Activated CD4-positive, alpha-beta T cell treated with anti-CD3 and anti-CD28 coated beads, Interleukin-2, Interleukin-6, amounts not matched to agents 100 ng/mL and 50 ng/mL, durations not matched to agents 16 hours and 8 hours (primary cell): ENCODE measurements around the gene ST8SIA2.

Source experiments
- DNase-seq: peaks from one replicate; pipeline ENCODE4 v3.0.0-alpha.2; 2020

Gene ST8SIA2

DNA sequence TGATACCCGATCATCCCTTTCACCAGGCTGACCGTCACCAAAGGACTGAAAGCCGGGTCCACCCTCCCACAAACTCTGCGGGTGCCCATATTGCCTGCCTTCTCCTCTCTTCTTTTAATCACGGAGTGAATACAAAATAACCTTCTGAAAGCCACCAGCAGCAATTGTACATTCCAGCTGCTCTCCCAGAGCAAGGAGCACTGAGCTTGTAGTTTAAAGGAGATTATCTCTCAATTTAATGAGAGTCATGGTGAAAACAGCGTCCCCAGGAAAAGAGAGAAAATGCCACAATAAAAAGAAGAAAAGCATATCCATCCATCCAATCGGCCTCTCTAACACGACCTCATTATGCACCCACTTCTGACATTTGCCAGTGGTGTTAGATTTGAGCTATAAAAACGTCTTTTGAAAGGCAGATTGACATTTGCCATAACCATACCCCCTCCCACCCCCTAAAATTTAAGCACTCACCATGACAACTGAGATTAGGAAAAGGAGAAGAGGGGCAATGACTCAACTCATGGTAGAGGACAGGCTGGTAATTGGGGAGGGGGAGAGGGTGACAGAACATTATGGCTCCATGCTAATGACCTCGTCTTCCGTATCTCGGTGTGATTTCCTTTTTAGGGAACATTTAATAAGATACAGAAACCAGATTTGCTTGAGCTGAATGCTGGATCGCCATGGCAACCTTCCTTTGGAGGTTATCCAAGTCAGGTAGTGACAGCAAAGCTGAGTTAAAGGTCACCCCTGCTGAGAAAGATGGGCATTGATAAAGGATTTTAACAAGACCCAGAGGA is 106.2 kb downstream of the ST8SIA2 start:
- no peak for DNase-seq

- no peak for DNase-seq
These were observed 108.7 kb downstream of the ST8SIA2 start for GRCh38 chr15:92502336-92502735.

- no peak for DNase-seq
These were observed 109.5 kb downstream of the ST8SIA2 start for GRCh38 chr15:92502930-92503857.

- DNase-seq = no peak
These were observed 110.2 kb downstream of the ST8SIA2 start for GRCh38 chr15:92503889-92504288.

DNA sequence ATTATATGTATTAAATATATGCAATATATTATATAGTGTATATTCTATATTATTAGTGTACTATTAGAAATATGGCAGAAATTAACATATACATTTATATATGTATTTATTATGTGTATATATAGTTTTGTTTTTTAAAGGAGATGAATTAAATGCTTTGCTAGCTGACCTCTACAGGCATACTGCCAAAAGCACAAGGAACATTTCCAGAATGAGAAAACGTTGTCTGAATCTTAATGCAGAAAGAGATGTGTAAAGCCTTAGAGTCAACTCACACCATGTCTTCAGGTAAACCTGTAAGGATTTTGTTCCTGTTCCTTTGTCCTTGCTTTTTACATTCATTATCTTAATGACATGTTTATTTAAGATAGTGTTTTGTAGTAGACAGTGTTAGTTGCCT is 111.9 kb downstream of the ST8SIA2 start:
- DNase-seq = no peak

DNA sequence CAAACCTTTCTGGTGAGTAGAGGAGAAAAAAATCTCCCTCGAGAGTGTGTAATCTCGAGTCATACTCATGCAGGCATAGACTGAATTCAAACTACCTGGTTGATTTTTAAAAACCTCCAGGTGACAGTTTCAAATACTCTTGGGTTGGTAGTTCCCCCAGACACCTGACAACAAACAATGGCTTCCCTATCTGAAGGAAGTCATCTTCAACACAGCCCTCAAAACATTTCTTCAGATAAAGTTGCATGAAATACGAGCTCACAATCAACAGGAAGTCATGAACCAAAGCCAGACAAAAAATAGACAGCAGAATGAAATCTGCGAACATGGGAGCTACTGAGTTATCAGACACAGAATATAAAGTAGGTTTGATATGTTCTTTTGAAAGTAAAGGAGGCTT is 112.8 kb downstream of the ST8SIA2 start:
- DNase-seq = no peak

DNA sequence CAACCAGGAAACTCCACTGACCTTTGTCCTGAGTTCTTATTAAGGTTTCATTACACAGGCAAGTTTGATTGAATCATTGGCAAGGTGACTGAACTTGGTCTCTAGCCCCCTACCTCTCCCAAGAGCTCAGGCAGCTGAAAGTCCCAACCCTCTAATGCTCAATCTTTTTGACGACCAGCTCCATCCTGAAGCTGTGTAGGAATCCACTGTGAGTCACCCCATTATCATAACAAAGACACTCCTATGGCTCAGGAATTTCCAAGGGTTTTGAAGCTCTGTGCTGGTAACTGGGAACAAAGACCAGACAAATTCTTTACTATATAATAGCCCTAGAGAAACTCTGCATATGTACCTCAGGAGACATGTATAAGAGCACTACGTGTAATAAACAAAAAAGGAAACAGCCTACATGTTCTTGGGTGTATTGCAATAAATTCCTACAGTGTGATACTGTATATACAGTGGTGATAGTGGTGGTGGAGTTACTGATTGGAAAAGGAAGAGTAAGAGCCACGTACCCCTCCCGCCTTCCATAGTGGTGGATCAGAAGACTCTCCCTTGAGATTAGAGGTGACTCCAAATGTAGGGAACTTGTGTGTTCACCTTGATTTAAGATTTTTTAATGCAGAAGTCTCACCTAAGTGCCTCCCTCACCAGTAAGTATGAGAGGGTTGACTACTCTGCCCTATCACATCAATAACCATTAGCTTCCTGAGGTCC is 116.6 kb downstream of the ST8SIA2 start:
- no peak for DNase-seq
